ENCODE measurements around the gene TNFAIP1.
"Not testable (repeated sequence)": the region's sequence is repeated elsewhere in the genome, so short reads cannot be mapped to it uniquely, and the experiment has no call there.

The TNFAIP1 gene

GRCh38 chr17:28335201-28335958 lies at the start of gene TNFAIP1, which contains the start of gene IFT20:
Gene TNFAIP1 (plus strand): TSS chr17:28335761. CDS start chr17:28339522, 3,761 bp downstream.
Gene IFT20 (minus strand): TSS chr17:28335472. CDS start chr17:28331985, 3,487 bp downstream.
- FAIRE-seq: peak; percentile 99
- peak; percentile 95 for DNase-seq (ENCODE audit: insufficient read length, low spot score)

- DNase-seq (ENCODE audit: insufficient read length, low spot score) (no peak), FAIRE-seq (no peak)
Observed at GRCh38 chr17:28285965-28286364, 49.6 kb upstream of the TNFAIP1 start.

GRCh38 chr17:28290703-28291102 lies 44.9 kb upstream of the TNFAIP1 start:
- FAIRE-seq: no peak
- no peak for DNase-seq (ENCODE audit: insufficient read length, low spot score)

GRCh38 chr17:28291780-28292330 lies 43.7 kb upstream of the TNFAIP1 start:
- FAIRE-seq (peak; percentile 66), DNase-seq (ENCODE audit: insufficient read length, low spot score) (no peak)

- FAIRE-seq; DNase-seq (ENCODE audit: insufficient read length, low spot score): not testable (repeated sequence)
Observed at GRCh38 chr17:28292878-28293277, 42.7 kb upstream of the TNFAIP1 start.

GRCh38 chr17:28293994-28294393 lies 41.6 kb upstream of the TNFAIP1 start:
- FAIRE-seq (no peak), DNase-seq (ENCODE audit: insufficient read length, low spot score) (no peak)

- FAIRE-seq (peak; percentile 75), DNase-seq (ENCODE audit: insufficient read length, low spot score) (no peak)
Observed at GRCh38 chr17:28295677-28296578, 39.6 kb upstream of the TNFAIP1 start.

GRCh38 chr17:28298449-28298848 lies 37.1 kb upstream of the TNFAIP1 start:
- DNase-seq (ENCODE audit: insufficient read length, low spot score): no peak
- no peak for FAIRE-seq

GRCh38 chr17:28306954-28307401 lies 28.6 kb upstream of the TNFAIP1 start:
- DNase-seq (ENCODE audit: insufficient read length, low spot score): no peak

GRCh38 chr17:28313841-28314240 lies 21.7 kb upstream of the TNFAIP1 start:
- no peak for FAIRE-seq

More at GRCh38 chr17:28306954-28307401, 28.6 kb upstream of the TNFAIP1 start:
- no peak for FAIRE-seq

GRCh38 chr17:28315846-28316705 lies 19.5 kb upstream of the TNFAIP1 start:
- FAIRE-seq (no peak), DNase-seq (ENCODE audit: insufficient read length, low spot score) (no peak)

More at GRCh38 chr17:28313841-28314240, 21.7 kb upstream of the TNFAIP1 start:
- DNase-seq (ENCODE audit: insufficient read length, low spot score): no peak

GRCh38 chr17:28317099-28317965 lies 18.2 kb upstream of the TNFAIP1 start:
- DNase-seq (ENCODE audit: insufficient read length, low spot score) (no peak), FAIRE-seq (no peak)

GRCh38 chr17:28317966-28318758 lies 17.4 kb upstream of the TNFAIP1 start:
- no peak for FAIRE-seq
- no peak for DNase-seq (ENCODE audit: insufficient read length, low spot score)

- peak; percentile 87 for DNase-seq (ENCODE audit: insufficient read length, low spot score)
- FAIRE-seq: peak; percentile 92
Observed at GRCh38 chr17:28318759-28319597, 16.6 kb upstream of the TNFAIP1 start, which contains the start of gene TMEM97. Gene TMEM97 (plus strand): TSS chr17:28319200. CDS start chr17:28319240, 40 bp downstream.

GRCh38 chr17:28319598-28319935 lies 16.0 kb upstream of the TNFAIP1 start:
- DNase-seq (ENCODE audit: insufficient read length, low spot score): no peak
- no peak for FAIRE-seq

- DNase-seq (ENCODE audit: insufficient read length, low spot score): no peak
- no peak for FAIRE-seq
Observed at GRCh38 chr17:28320215-28321061, 15.1 kb upstream of the TNFAIP1 start.
